ENCODE data around the gene SREK1. TPM values are rescaled to one million over a fixed set of nuclear protein-coding genes. Genes with fewer than 3 reads are reported as not detected.
A peak's percentile ranks its signal among the peaks of the same experiment; 100 is the strongest.

Gene SREK1
- total and polyA plus RNA-seq, 4 experiments from 2014 or later = 14.3 to 73.7 (median 48.5) TPM

DNA sequence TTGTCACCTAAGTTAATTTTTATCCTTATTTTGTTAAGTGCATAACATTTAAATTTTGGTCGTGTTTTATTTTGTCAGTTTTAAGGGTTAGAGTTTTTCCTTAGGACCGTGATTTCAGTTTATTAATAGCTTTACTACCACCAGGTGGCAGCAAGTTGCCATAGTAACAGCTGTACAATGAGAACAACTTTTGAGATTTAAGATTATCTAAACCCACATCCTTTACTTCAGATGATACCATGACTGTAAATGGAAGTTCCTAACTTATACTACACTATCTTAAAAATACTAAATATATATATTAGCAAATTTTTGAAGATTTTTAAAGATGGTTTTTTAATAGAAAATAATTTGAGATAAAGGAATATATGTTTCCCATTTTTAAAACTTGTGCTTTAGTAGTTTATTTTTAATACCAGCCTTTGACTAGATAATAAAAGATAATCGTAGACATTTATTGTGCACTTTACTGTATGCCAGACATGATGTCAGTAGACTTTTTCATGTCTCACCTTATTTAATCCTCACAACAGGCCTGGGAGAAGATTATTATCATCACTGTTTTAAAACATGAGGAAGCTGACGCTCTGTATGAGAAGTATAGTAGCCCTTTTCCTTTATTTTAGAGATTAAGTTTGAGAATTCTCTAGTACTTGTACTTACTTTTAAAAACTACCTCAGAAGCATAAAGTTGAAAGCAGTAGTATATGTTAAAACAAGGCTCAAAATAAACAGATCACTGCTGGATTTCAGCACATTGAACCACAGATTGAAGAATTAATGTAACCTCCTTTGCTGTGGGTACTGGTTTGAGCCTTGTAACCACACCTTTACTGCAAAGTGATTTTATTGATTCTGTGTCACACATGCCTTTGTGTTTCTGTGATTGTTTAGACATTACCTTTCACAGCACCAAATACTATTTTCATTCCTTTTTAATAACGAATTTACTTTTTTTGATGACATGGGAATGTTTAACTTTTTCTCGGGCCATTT is 27.5 kb downstream of the SREK1 start:
- no peaks in the 10 kb centered on the region for H3K9me3 Mint-ChIP-seq
- intact Hi-C loops (cut with micrococcal nuclease) = loop anchor here (1.0 to 2.0 kb wide), 6 partner anchors 27 to 1035 kb away; partner anchors contain the start of genes ERBIN and SREK1
- ChIA-PET CTCF (ENCODE audit: partially characterized antibody) (interaction anchor here (0.6 to 1.3 kb wide), 5 partner anchors 23 to 762 kb away, joined by 3 to 5 read pairs (median 4); no protein-coding TSS in a partner anchor), POLR2A (ENCODE audit: partially characterized antibody) (interaction anchor here (0.6 to 1.6 kb wide), 3 partner anchors 27 to 411 kb away, joined by 3 to 6 read pairs (median 5); partner anchors contain the start of gene SREK1)
- Histone ChIP-seq H3K36me3 (ENCODE audit: insufficient read depth, low read length) (peaks cover 14% of the 10 kb centered on the region), H3K4me1 (ENCODE audit: insufficient read depth, low read length) (peaks cover 14% of the 10 kb centered on the region), H3K27ac (ENCODE audit: low read depth, low read length) (peak overlapping the region; percentile 43), H3K27me3 (ENCODE audit: insufficient read depth, low read length) (no peaks in the 10 kb centered on the region), H3K4me3 (ENCODE audit: low read length in 2 of 2) (no peak overlapping the region), H3K9me3 (ENCODE audit: control insufficient read depth in 1 of 2, low read length in 2 of 2) (no peaks in the 10 kb centered on the region)
- no peaks in the 10 kb centered on the region for H3K27me3 Mint-ChIP-seq
- peaks cover 45 to 52% of the 10 kb centered on the region in 2 donors for H3K36me3 Mint-ChIP-seq
- peak overlapping the region in 3 of 8 donors; percentile 18 to 53 (median 26) for H3K4me3 Mint-ChIP-seq
- DNase-seq = peak; percentile 68 to 81 (median 78)
- H3K27ac Mint-ChIP-seq = peak overlapping the region; percentile 86 to 96 (median 90)
- peaks cover 18 to 33% (median 20%) of the 10 kb centered on the region in 4 donors for H3K4me1 Mint-ChIP-seq

DNA sequence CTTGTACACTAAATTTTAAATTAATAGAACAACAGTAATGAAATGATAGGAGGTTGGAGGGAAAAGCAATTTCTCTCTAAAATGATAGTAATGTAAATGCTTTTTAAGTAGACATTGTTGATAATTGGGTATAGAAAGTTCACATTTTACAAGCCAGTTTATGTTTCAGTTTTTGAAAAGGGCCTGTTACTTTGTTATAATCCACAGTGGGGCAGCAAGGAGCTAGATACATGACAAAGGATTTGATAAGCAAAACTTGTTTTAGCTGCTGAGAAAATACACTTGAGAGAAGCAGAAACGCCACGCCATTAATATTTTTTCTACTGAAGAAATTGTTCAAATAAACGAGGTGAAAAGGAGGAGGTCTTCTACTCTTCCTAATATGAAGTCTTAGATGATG is 30.2 kb downstream of the SREK1 start:
- peaks cover 34% of the 10 kb centered on the region for H3K36me3 ChIP-seq (ENCODE audit: insufficient read depth, low read length)
- ChIA-PET POLR2A (ENCODE audit: partially characterized antibody) (no interaction called here), CTCF (ENCODE audit: partially characterized antibody) (interaction anchor here (1.5 kb wide), 1 partner anchor 9 kb away, joined by 3 read pairs; no protein-coding TSS in a partner anchor)
- H3K4me1 ChIP-seq (ENCODE audit: insufficient read depth, low read length) = peaks cover 14% of the 10 kb centered on the region
- no peaks in the 10 kb centered on the region for H3K9me3 ChIP-seq (ENCODE audit: control insufficient read depth in 1 of 2, low read length in 2 of 2)
- Mint-ChIP-seq H3K27me3 (no peaks in the 10 kb centered on the region), H3K4me3 (no peak overlapping the region), H3K27ac (peak overlapping the region in 1 of 7 donors; percentile 64), H3K36me3 (peaks cover 59 to 64% of the 10 kb centered on the region in 2 donors), H3K4me1 (peaks cover 18 to 26% (median 20%) of the 10 kb centered on the region in 4 donors), H3K9me3 (no peaks in the 10 kb centered on the region)
- H3K4me3 ChIP-seq (ENCODE audit: low read length in 2 of 2) = no peak overlapping the region
- no peak overlapping the region for H3K27ac ChIP-seq (ENCODE audit: low read depth, low read length)
- intact Hi-C loops (cut with micrococcal nuclease) = no loop called here
- no peaks in the 10 kb centered on the region for H3K27me3 ChIP-seq (ENCODE audit: insufficient read depth, low read length)
- DNase-seq = no peak

DNA sequence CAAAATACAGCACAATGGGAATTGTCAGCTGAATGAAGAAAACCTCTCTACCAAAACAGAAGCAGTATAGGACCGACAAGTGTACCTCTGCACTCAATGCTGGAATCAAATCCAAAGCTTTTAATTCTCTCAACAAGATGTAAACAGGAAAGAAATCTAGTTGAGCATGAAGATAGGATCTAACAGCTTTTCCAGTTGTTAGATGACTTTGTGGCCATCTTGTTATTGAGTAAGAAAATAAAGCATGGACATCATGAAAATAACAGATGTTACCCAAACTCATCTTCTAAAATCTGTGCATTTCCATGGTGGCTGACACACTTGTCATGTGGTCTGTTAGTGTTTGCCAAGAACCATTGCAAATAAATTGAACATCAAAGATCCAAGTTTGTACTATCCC is 34.7 kb downstream of the SREK1 start:
- H3K27me3 Mint-ChIP-seq = no peaks in the 10 kb centered on the region
- no peak for DNase-seq
- peak overlapping the region in 2 of 7 donors; percentile 31 for H3K27ac Mint-ChIP-seq
- ChIA-PET POLR2A (ENCODE audit: partially characterized antibody) (no interaction called here), CTCF (ENCODE audit: partially characterized antibody) (interaction anchor here (1.3 kb wide), 1 partner anchor 14 kb away, joined by 3 read pairs; no protein-coding TSS in a partner anchor)
- no peak overlapping the region for H3K4me3 Mint-ChIP-seq
- peaks cover 59 to 70% of the 10 kb centered on the region in 2 donors for H3K36me3 Mint-ChIP-seq
- Histone ChIP-seq H3K27ac (ENCODE audit: low read depth, low read length) (no peak overlapping the region), H3K4me1 (ENCODE audit: insufficient read depth, low read length) (no peaks in the 10 kb centered on the region), H3K27me3 (ENCODE audit: insufficient read depth, low read length) (no peaks in the 10 kb centered on the region), H3K36me3 (ENCODE audit: insufficient read depth, low read length) (peaks cover 41% of the 10 kb centered on the region), H3K9me3 (ENCODE audit: control insufficient read depth in 1 of 2, low read length in 2 of 2) (no peaks in the 10 kb centered on the region), H3K4me3 (ENCODE audit: low read length in 2 of 2) (no peak overlapping the region)
- no peaks in the 10 kb centered on the region for H3K9me3 Mint-ChIP-seq
- H3K4me1 Mint-ChIP-seq = peaks cover 0 to 6% (median 2%) of the 10 kb centered on the region in 4 donors
- intact Hi-C loops (cut with micrococcal nuclease) = no loop called here

DNA sequence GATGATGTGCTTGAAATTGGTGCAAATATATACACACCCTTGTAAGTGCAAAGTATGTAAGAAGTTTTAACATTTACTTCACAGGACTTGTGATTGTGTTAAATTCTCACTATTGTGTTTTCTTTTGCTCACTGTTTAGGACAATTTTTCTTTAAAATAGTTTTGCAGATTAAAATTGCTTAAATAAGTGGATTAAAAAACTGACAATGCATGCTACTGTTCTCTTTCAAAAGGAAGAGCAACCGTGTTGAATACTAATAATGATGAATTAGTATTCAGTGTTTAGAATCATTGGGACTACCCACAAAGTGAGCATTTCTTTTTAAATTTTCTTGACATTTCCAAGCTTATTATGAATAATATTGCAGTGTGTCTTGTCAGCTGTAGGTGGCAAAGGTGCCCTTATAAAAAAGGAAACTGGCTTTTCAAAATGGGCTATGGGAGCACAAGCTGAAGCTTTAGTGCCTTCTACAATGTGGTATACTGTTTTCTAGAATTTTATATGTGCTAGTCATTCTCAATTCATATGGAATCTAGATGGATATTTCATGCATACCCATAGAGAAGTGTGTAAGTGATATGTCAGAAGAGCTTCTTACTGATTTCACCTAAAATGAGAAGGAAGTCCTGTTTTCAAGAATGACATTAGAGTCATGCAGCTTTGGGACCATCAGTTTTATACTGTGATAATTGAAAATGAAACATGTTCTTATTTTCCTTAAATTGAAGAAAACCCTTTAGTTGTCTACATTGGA is 35.4 kb downstream of the SREK1 start:
- no peaks in the 10 kb centered on the region for H3K9me3 Mint-ChIP-seq
- no peak overlapping the region for H3K4me3 Mint-ChIP-seq
- no peak overlapping the region for H3K4me3 ChIP-seq (ENCODE audit: low read length in 2 of 2)
- no peak overlapping the region for H3K27ac ChIP-seq (ENCODE audit: low read depth, low read length)
- peaks cover 56 to 68% of the 10 kb centered on the region in 2 donors for H3K36me3 Mint-ChIP-seq
- H3K27me3 Mint-ChIP-seq = no peaks in the 10 kb centered on the region
- no peak for DNase-seq
- ChIA-PET POLR2A (ENCODE audit: partially characterized antibody) (no interaction called here), CTCF (ENCODE audit: partially characterized antibody) (interaction anchor here (1.3 kb wide), 1 partner anchor 15 kb away, joined by 3 read pairs; no protein-coding TSS in a partner anchor)
- H3K27ac Mint-ChIP-seq = peak overlapping the region in 1 of 7 donors; percentile 24
- intact Hi-C loops (cut with micrococcal nuclease) = no loop called here
- no peaks in the 10 kb centered on the region for H3K4me1 ChIP-seq (ENCODE audit: insufficient read depth, low read length)
- H3K4me1 Mint-ChIP-seq = peaks cover 0 to 6% (median 1%) of the 10 kb centered on the region in 4 donors
- H3K27me3 ChIP-seq (ENCODE audit: insufficient read depth, low read length) = no peaks in the 10 kb centered on the region
- peaks cover 41% of the 10 kb centered on the region for H3K36me3 ChIP-seq (ENCODE audit: insufficient read depth, low read length)
- H3K9me3 ChIP-seq (ENCODE audit: control insufficient read depth in 1 of 2, low read length in 2 of 2) = no peaks in the 10 kb centered on the region

DNA sequence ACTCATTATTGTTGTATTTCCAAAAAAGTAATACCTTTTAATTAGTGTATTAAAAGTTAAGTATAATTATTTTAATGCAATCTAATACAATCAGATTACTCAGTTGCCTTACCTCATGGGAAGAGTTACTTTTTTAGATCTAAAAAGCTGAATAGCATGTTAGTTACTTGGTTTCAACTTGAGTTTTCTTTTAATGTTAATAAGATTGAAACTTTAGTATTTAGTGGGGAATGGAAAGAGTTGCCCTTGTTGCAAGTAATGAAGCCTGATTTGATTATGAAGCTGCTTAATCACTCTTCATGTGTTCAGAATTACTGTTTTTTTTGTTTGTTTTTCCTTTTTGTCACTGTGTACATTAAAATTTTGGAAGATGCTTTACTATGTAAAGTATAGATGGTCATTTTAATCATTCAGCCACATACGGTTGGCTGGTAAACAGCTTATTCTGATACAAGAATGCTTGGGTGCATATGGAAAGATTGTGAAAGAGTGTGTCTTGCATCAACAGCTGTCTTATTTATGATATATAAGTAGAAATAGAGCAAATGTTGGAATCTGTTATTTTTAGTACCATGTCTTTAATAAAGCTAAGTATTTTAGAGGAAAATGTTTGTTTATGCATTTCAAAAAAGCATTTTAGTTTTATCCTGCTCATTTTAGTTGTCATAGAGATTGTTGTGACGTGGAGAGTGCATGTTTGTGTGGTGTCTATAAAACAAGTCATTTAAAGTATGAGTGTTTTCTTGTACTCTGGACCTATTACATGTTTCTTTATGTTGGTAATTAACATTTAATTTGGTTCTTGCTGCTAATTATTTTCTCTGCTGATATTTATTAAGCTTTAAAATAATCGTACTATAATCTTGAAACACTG is 36.4 kb downstream of the SREK1 start:
- H3K27ac Mint-ChIP-seq = peak overlapping the region in 2 of 7 donors; percentile 16 to 63

DNA sequence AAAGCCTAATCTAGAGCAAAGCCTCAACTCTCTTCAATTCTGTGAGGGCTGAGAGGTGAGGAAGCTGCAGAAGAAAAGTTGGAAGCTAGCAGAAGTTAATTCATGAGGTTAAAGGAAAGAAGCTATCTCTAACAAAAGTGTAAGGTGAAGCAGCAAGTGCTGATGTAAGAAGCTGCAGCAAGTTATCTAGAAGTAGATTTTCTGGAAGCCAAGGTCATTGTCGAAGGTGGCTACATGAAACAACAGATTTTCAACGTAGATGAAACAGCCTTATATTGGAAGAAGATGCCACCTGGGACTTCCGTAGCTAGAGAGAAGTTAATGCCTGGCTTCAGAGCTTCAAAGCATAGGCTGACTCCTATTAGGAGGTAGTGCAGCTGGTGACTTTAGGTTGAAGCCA is 42.0 kb downstream of the SREK1 start:
- Mint-ChIP-seq H3K27ac (no peak overlapping the region), H3K4me1 (no peaks in the 10 kb centered on the region), H3K36me3 (peaks cover 14 to 27% of the 10 kb centered on the region in 2 donors), H3K27me3 (no peaks in the 10 kb centered on the region), H3K9me3 (peaks cover 0 to 3% (median 0%) of the 10 kb centered on the region in 8 donors), H3K4me3 (no peak overlapping the region)
- ChIA-PET CTCF (ENCODE audit: partially characterized antibody) (interaction anchor here (0.8 kb wide), 1 partner anchor 10 kb away, joined by 3 read pairs; no protein-coding TSS in a partner anchor), POLR2A (ENCODE audit: partially characterized antibody) (no interaction called here)
- Histone ChIP-seq H3K36me3 (ENCODE audit: insufficient read depth, low read length) (no peaks in the 10 kb centered on the region), H3K27ac (ENCODE audit: low read depth, low read length) (no peak overlapping the region), H3K9me3 (ENCODE audit: control insufficient read depth in 1 of 2, low read length in 2 of 2) (no peaks in the 10 kb centered on the region), H3K4me1 (ENCODE audit: insufficient read depth, low read length) (no peaks in the 10 kb centered on the region), H3K27me3 (ENCODE audit: insufficient read depth, low read length) (no peaks in the 10 kb centered on the region), H3K4me3 (ENCODE audit: low read length in 2 of 2) (no peak overlapping the region)
- intact Hi-C loops (cut with micrococcal nuclease) = no loop called here
- DNase-seq = no peak

More for the DNA sequence above, 36.4 kb downstream of the SREK1 start:
- H3K4me3 ChIP-seq (ENCODE audit: low read length in 2 of 2) = no peak overlapping the region
- Mint-ChIP-seq H3K27me3 (no peaks in the 10 kb centered on the region), H3K36me3 (peaks cover 52 to 61% of the 10 kb centered on the region in 2 donors), H3K4me1 (peaks cover 0 to 4% (median 1%) of the 10 kb centered on the region in 4 donors), H3K4me3 (no peak overlapping the region), H3K9me3 (no peaks in the 10 kb centered on the region)
- H3K27me3 ChIP-seq (ENCODE audit: insufficient read depth, low read length) = no peaks in the 10 kb centered on the region
- ChIA-PET POLR2A (ENCODE audit: partially characterized antibody) (no interaction called here), CTCF (ENCODE audit: partially characterized antibody) (no interaction called here)
- H3K27ac ChIP-seq (ENCODE audit: low read depth, low read length) = no peak overlapping the region
- no peaks in the 10 kb centered on the region for H3K4me1 ChIP-seq (ENCODE audit: insufficient read depth, low read length)
- peaks cover 36% of the 10 kb centered on the region for H3K36me3 ChIP-seq (ENCODE audit: insufficient read depth, low read length)
- DNase-seq = no peak
- intact Hi-C loops (cut with micrococcal nuclease) = no loop called here
- H3K9me3 ChIP-seq (ENCODE audit: control insufficient read depth in 1 of 2, low read length in 2 of 2) = no peaks in the 10 kb centered on the region

All from CD4-positive, alpha-beta memory T cell (primary cell).